ENCODE measurements around the gene PAQR5.

DNA sequence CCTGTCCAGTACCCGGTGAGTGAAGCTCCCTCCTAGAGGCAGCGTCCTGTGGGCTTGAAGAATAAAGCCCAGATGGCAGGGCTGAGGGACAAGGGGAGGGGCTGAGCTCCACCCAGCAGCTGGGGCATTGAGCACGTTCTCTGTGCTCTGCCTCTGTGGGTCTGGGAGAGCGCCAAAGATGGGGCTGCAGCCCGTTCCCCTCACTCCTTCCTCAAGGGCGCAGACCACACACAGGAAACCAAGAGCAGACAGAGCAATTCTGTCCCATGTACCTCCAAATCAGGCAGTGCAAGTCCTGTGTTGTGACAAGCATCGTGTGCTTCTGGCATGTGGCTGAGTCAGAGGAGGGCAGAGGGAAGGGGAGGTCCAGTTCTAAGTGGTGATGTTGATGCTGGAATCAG, 99.8 kb downstream of the PAQR5 start:
- TF ChIP-seq POLR2A (IDR thresholded peaks at IDR 0.05; ENCODE audit: low read depth, low read length), result no peak
- TF ChIP-seq POLR2AphosphoS5 (IDR thresholded peaks at IDR 0.05; ENCODE audit: low read depth, low read length), result no peak
- TF ChIP-seq TAF1 (IDR thresholded peaks at IDR 0.05; ENCODE audit: borderline replicate concordance, low read depth, low read length), result no peak
